ENCODE data around the gene GON7.

Gene GON7

DNA sequence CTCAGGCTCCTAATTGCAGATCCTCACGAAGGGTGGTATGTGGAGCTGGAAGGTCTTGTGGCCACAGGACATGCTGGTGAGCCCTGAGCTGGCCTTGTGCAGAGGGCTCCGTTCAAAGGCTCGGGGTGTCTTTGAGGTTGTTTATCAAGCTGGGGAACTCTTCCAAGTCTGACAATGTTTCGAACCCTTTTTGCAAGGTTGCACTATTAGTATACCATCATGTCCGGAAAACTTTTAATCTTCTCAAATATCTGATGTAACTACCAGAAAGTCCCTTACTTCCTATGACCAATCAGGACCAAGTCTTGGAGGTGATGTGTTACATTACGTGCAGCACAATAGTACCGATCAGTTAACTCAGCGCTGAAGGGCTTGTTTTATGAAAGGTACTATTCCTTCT lies 21.7 kb upstream of the GON7 start:
- TF ChIP-seq, protein P1, sequence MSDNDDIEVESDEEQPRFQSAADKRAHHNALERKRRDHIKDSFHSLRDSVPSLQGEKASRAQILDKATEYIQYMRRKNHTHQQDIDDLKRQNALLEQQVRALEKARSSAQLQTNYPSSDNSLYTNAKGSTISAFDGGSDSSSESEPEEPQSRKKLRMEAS (IDR thresholded peaks at IDR 0.05; ENCODE audit: low read depth, low read length) = no peak
- no peak for TF ChIP-seq POLR2A (IDR thresholded peaks at IDR 0.05; ENCODE audit: extremely low read depth, insufficient read length)
- TF ChIP-seq, protein P2, sequence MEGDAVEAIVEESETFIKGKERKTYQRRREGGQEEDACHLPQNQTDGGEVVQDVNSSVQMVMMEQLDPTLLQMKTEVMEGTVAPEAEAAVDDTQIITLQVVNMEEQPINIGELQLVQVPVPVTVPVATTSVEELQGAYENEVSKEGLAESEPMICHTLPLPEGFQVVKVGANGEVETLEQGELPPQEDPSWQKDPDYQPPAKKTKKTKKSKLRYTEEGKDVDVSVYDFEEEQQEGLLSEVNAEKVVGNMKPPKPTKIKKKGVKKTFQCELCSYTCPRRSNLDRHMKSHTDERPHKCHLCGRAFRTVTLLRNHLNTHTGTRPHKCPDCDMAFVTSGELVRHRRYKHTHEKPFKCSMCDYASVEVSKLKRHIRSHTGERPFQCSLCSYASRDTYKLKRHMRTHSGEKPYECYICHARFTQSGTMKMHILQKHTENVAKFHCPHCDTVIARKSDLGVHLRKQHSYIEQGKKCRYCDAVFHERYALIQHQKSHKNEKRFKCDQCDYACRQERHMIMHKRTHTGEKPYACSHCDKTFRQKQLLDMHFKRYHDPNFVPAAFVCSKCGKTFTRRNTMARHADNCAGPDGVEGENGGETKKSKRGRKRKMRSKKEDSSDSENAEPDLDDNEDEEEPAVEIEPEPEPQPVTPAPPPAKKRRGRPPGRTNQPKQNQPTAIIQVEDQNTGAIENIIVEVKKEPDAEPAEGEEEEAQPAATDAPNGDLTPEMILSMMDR (IDR thresholded peaks at IDR 0.05; ENCODE audit: low read depth, low read length) = no peak
- TF ChIP-seq MYC (IDR thresholded peaks at IDR 0.05; ENCODE audit: low read depth, low read length) = no peak
- no peak overlapping the region for H3K4me3 ChIP-seq (ENCODE audit: low read depth, low read length)
- DNase-seq (ENCODE audit: low read depth) = no peak

DNA sequence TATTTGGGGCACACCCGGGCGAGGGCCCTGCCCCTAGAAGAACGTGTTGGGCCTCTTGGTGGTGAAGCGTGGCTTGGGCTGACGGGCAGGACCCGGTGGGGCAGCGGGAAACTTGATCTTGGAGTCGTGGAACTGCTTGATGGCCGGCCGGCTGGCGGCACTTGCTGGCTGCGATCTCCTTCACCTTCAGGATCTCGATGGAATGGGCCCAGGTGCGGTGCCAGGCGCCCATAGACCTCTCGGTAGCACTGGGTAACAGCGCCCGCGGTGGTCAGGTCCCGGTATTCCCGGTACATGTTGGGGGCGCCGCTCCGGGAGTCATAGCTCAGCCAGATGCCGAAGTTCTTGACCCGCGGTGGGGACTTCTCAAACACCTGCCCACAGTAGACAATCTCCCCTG lies 16.7 kb upstream of the GON7 start:
- H3K4me3 ChIP-seq (ENCODE audit: low read depth, low read length) = no peak overlapping the region
- DNase-seq (ENCODE audit: low read depth) = no peak
- TF ChIP-seq MYC (IDR thresholded peaks at IDR 0.05; ENCODE audit: low read depth, low read length) (no peak), POLR2A (IDR thresholded peaks at IDR 0.05; ENCODE audit: extremely low read depth, insufficient read length) (no peak)
- TF ChIP-seq, protein P2 (IDR thresholded peaks at IDR 0.05; ENCODE audit: low read depth, low read length) = no peak
- TF ChIP-seq, protein P1 (IDR thresholded peaks at IDR 0.05; ENCODE audit: low read depth, low read length) = no peak

DNA sequence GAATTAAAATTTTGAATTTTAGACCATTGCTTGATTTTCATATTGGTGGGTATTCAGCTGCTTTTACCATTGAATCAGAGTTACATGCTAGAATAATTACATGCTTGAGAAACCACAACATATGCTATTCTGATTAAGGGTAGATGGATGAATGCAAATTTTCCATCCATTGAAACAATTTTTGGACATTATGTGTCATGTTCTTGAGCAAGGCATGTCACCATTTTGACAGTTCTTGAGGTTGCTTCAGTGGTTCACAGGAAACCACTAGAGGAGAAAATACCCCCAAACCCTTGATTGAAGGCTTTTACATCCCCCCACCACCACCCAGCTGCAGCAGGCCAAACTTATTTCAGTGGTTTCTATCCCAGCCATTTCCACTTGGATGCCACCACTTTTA lies 13.6 kb upstream of the GON7 start:
- no peak overlapping the region for H3K4me3 ChIP-seq (ENCODE audit: low read depth, low read length)
- no peak for DNase-seq (ENCODE audit: low read depth)
- TF ChIP-seq, protein P1 (IDR thresholded peaks at IDR 0.05; ENCODE audit: low read depth, low read length) = no peak
- TF ChIP-seq MYC (IDR thresholded peaks at IDR 0.05; ENCODE audit: low read depth, low read length) = no peak
- TF ChIP-seq, protein P2 (IDR thresholded peaks at IDR 0.05; ENCODE audit: low read depth, low read length) = no peak
- TF ChIP-seq POLR2A (IDR thresholded peaks at IDR 0.05; ENCODE audit: extremely low read depth, insufficient read length) = no peak

DNA sequence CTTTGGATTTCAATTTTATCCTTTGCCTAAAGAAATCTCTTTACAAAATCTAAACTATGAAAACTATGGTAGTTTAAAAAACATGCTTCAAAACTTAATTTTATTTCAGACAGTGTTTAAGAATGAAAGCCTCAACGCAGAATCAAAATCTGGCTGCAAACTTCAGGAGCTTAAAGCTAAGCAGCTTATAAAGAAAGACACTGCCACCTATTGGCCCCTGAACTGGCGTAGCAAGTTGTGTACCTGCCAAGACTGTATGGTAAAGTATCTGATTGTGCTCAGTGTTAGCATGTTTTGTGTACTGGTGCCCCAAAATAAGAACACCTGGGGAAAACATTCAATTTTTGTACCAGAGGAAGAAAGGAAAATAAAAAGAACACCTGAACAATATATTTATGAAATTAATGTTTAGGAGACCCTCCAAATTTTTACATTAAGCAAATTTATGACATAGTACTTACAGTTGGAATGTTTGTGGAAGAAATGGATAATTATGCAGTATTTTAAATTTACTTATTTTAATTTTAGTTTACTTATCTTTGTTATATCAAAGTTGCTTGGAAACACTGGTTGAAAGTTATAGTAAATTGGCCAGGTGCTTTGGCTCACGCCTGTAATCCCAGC lies 12.3 kb upstream of the GON7 start:
- no peak overlapping the region for H3K4me3 ChIP-seq (ENCODE audit: low read depth, low read length)
- DNase-seq (ENCODE audit: low read depth) = peak; percentile 73
- TF ChIP-seq, protein P1 (IDR thresholded peaks at IDR 0.05; ENCODE audit: low read depth, low read length) = no peak
- TF ChIP-seq, protein P2 (IDR thresholded peaks at IDR 0.05; ENCODE audit: low read depth, low read length) = peak; percentile 70
- no peak for TF ChIP-seq MYC (IDR thresholded peaks at IDR 0.05; ENCODE audit: low read depth, low read length)

DNA sequence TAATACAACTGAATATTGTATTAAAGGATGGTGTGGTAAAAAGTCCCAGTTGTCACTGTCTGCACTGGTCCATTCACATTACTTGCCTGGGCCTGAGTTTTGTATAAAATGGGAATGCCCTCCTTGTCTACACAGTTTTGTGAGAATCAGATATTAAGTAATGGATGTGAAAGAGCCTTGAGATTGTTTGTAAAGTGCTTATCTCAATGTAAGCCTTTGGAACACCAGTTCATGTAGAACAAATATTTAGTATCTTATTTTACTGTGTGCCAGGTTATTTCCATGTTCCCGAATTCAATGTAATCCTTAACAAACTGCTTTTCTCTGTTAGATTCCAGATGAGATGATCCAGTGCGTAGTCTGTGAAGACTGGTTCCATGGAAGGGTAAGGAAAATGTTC lies 7.7 kb upstream of the GON7 start:
- H3K4me3 ChIP-seq (ENCODE audit: low read depth, low read length) = no peak overlapping the region
- DNase-seq (ENCODE audit: low read depth) = no peak
- TF ChIP-seq, protein P1 (IDR thresholded peaks at IDR 0.05; ENCODE audit: low read depth, low read length) = no peak
- TF ChIP-seq POLR2A (IDR thresholded peaks at IDR 0.05; ENCODE audit: extremely low read depth, insufficient read length) = no peak
- TF ChIP-seq, protein P2 (IDR thresholded peaks at IDR 0.05; ENCODE audit: low read depth, low read length) = no peak
- no peak for TF ChIP-seq MYC (IDR thresholded peaks at IDR 0.05; ENCODE audit: low read depth, low read length)
